HG03025 (cell line): ENCODE data around the gene ZBTB7B.

Source experiments
- ATAC-seq: cut with Tn5 transposase; IDR thresholded peaks from one replicate; pipeline ENCODE4 v1.9.1; 2021; ENCODE audit warnings: mild to moderate bottlenecking, moderate library complexity; ENCODE audit not compliant: unreplicated experiment, low FRiP score

ZBTB7B gene

DNA sequence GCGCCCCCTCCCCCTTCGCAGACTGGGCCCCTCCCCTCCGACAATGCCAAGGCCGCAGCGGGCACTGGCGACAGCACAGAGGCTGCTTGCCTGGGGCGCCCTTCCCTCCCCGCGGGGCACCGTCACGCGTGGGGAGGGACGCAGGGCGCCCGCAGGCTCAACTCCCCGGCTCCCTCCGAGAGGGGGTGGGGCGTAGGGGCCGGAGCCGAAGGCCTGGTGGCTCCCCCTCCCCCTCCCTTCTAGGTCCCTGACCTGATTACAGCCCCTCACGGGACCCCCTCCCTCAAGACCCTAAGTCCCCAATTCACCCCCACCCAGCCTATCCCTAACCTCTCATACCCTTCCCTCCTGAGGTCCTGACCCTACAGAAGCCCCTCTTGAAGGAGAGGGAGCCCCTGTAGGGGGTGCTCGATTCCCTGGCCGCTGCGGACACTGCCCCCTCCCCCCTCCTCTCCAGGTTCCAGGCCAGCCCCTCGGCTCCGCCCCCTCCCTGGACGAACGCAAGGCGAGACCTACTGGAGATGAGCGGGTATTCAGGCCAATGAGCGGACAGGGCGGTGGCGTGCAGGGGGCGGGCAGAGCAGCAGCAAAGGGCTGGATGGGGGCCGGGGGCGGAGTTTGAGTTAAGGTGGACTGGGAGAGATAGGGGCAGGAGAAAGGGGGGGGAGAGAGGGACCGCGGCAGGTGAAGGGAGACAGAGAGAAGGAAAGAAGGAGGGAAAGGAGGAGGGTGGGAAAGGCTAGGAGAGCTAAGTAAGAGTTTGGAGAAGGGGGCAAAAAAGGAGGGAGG, 733 bp upstream of the ZBTB7B start:
- ATAC-seq, result no peak

- ATAC-seq, result no peak
Measured at GRCh38 chr1:155003227-155003765, 694 bp downstream of the ZBTB7B start.

- ATAC-seq, result no peak
Measured at GRCh38 chr1:155003766-155004351, 1.3 kb downstream of the ZBTB7B start.

DNA sequence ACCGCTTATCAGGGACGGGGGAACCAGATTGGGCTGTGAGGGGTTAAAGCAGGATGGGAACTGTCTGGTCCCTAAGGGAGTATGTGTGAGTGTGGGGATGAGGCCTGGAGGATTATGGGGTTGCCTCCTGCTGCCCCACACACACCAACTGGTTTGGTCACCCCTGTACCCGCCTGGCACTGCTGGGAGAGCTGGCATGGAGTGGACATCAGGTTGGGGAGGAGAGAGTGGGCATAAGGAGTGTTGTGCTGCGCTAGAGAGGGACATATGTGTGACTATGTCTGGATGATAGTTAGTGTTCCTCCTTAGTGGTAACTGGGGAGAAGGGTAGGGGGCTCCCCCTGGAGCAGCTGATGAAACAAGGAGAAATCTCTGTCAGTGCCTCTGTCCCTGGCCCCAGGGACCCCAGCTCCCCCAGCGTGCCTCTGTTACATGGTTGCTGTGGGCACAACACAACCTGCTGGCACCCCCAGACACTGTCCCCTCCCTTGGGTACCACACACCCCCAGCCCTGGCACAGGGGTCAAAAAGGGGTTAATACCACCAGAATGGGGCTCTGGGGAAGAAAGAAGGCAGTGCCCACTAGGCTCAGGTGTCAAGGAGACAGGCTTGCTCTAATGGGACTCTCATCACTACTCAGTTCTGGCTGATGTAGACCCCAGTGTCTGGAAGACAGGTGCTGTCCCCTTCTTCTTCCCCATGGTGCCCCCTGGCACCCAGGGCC, 1.9 kb downstream of the ZBTB7B start:
- no peak for ATAC-seq

DNA sequence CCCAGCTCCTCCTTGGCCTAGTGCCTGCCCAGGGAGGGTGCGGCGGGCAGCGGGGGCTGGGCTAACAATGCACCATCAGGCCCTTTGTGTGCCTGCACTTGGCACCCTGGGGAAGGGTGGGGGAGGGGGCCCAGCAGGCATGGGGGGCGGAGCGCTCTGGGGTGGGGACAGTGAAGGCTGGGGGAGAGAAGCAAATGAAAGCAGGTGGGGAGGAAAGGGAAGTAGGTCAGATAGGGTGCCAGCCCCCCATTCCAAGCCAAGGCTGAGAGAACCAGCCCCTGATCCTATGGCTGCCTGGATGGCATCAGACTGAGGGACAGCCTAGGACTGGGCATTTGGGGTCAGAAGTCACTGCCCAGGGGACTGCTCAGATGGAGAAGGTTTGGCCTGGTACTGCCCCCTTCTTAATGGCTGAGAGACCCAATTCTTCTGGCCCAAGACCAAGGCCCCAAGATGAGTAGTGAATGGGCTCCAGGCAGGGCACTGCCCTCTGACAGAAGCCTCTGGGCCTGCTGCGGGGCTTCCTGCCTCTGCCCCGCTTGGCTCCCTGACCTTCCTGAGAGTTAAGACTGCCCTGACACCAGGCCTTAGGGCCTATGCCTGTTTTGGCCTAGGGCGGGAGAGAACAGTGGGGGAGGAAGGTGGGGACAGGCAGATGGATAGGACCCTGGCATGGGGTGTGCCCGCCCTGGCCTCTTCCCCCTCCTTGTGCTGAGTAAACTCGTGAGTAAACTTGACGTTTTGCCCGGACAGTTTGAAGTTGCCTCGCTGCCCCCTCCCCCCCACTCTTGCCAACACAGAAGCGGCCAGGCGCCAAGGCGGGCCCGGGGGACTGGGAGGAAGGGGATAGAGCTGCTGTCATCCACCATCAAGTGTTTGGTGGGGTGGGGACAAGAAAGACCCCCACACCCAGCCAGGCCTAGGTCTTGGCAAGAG, 2.7 kb downstream of the ZBTB7B start:
- ATAC-seq, result no peak

DNA sequence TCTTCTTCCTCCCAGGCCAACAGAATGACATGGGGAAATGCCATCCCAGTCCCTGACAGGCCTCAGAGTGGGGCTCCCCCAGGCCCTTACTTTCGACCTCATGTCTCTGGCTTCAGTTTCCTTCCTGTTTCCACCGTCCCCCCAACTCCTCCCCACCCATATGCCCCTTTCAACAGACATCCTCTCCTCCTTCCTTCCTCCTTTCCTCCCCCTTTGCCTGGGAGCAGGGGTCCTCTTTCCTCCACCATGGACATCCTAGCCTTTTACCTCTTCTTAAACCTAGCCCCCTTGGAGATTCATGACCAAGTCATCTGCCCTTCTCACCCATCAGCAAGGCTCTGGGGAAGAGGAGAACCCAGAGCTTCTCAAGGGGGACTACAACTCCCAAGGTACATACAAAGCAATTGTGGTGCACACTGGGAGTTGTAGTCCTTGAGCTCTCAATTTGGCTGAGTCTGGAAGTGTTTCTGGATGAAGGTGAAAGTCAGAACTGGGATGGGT, 4.0 kb downstream of the ZBTB7B start:
- no peak for ATAC-seq

DNA sequence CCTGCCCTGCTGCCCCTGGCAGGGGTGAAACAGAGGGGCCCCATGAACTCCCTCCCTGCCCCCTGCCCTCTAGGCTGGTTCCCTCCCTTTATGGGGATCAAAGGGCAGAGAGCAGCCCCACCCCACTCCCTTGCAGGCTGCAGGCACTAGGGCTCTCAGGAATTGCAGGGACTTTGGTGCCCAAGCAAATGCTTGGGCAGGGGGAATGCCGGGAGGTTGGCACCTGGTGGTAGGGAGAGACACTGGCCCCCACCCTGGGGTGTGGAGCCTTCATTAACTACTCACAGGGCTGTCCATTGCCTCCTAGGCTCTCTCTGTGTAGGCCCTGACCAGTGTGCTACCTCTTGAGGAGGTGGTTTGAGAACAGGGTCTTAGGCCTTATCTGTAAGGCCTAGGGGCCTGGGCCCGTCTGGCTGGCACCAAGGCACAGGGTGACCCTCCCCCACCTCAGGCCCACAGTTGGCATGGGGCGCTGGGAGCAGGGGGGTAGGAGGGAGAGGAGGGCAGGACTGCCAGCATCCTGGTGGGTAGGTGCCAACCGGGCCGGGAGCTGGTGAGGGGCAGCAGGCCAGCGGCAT, 4.7 kb downstream of the ZBTB7B start:
- ATAC-seq, result no peak

DNA sequence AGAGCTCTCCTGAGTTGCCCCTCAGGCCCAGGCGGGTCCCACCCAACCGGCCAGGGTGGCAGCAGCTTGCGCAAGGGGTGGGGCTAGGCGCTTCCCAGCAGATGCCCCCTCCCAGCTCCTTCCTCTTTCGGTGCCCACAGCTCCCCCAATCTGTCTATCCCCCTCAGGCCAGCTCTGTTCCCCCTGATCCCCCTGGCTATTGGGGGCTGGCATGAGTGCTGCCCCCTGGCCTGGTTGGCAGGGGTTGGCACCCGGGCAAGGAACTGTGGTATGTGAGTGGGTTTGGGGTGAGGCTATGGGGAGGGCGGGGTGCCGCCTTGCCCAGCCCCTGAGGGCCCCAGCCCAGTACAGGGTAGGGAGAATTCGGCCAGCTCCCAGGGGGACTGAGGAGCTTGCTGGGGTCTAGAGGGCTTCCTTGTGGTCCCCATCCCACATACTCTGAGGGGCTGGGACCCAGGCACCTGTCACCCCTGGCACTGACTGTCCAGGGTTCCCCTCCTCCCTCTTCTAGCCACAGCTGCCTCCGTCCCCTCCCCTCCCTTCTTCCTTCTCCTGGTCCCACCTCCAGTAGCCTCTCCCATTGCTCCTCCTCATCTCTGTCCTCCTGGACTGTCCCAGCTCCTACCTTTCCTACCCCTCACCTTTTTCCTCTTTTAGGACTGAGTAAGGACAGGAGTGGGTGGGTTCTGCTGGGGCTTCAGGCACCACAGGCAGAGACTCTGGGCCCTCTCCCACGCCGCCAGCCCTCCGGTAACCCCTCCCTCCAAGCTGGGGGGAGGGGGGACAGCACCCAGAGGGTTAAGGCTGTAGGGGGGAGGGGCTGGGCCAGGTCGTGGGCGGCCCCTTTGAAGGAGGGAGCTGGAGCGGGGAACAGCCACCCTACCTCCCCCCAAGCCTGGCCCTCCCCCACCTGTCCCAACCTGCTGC, 5.7 kb downstream of the ZBTB7B start:
- no peak for ATAC-seq

DNA sequence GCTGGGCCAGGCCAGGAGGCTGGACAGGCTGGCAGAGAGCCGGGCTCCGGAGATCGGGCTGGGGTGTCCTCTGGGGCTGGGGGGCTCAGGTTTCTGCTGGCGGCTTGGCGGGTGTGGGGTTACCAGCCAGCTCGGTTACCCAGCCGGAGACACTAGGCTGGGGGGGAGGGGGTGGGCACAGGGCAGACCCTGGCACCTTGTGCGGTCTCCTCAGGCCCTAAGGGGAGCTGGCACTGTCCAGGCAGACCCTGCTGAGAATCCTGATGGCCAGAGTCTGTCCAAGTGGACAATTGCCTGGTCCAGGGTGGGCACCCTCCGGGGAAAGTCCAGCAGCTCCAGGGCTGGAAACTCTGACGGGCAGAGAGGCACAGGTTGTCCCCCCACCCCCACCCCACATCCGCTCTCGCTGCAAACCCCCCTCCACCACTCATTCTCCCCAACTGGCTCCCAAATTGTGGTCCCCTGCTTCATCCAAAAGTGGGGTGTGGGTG, 6.7 kb downstream of the ZBTB7B start:
- ATAC-seq, result no peak

DNA sequence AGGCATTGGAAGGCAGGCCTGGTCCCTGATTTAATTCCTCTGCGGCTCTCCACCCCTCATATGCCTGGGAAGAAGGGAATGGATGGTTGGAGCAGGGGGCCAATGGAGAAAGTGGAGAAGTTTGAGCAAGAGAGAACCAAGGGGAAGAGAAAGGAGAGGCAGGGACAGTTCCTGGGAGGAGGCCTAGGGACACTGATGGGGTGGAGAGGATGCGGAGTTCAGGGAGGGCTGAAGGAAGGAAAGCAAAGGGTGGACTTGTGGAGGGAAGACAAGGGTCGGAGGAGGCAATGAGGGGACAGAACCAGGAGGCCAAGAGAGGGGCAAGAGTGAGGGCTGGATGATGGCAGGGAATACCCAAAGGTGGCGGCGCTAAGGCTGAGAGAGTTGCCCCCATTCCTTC, 7.1 kb downstream of the ZBTB7B start:
- no peak for ATAC-seq

DNA sequence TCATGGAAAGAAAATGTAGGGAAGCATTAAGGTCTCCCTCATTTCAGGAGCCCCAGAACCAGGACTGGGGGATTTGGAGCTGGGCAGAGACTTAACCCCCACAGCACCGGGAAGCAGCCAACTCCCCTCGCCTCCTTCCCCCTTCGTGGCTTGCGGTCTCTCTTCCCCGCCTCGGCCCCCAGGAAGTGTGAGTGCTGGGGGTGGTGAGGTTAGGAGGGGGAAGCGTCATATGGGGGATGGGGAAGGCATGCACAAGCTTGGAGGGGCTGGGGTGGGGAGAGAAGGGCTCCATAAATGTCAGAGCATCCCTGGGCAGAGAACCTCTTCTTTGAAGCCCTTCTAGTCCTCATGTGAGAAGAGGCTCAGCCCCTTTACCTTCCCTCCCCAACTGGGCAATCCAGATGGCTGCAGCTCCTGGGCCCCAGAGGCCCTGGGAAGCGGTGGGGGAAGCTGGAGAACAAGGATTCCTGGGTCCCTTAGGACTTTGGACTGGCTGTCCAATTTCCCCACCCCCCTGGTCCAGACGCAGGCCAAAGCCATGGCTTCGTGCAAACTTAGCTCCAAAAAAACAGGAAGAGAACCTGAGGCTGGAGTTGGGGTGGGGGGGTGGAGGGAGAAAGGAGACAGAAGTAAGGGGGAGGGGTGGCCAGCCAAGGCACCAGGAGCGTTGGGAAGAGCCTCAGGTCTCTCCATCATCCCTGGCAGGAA, 7.8 kb downstream of the ZBTB7B start:
- no peak for ATAC-seq

DNA sequence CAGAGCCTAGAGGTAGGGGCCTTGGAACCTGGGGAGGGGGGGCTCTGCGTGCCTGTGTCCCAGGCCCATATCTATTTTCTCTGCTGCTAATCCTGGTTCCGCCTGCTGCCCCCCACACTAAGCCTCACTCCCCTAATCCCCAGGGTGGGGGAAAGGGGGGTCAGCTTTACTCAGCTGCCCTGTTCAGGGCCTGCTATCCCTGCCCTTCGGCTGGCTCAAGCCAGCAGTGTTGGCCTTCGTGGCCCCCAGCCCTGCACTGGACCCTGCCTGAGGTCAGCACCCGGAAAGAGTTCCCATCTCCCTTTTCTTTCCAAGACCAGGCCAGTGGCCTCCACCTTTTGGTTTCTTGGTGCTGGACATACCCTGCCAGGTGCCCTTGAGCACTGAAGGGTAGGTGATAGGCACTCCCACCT, 8.4 kb downstream of the ZBTB7B start:
- ATAC-seq, result no peak

GRCh38 chr1:155011437-155012025, 8.9 kb downstream of the ZBTB7B start:
- no peak for ATAC-seq

DNA sequence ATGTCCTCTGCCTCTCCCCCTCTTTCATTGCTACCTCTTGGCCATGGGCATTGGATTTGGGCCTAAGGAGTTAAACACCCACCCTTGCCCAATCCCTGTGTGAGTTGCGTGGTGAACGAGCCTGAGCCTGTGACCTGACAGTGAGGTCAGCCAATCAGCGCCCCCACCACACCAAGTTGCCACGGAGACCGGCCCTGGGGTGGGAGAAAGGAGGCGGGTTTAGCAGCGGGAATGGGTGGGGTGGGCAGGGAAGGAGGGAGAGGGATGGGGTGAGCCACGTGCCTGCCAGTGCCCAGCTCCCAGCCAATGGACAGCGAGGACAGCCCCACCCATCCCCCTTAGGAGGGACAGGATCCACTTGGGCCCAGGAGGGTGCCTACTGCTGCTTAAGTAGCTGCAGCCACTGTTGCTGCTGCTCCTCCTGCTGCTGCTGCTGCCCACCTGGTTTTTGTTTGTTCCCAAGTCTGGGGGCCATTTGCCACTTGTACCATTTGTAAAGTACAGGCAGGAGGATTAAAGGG, 9.5 kb downstream of the ZBTB7B start:
- ATAC-seq, result no peak

DNA sequence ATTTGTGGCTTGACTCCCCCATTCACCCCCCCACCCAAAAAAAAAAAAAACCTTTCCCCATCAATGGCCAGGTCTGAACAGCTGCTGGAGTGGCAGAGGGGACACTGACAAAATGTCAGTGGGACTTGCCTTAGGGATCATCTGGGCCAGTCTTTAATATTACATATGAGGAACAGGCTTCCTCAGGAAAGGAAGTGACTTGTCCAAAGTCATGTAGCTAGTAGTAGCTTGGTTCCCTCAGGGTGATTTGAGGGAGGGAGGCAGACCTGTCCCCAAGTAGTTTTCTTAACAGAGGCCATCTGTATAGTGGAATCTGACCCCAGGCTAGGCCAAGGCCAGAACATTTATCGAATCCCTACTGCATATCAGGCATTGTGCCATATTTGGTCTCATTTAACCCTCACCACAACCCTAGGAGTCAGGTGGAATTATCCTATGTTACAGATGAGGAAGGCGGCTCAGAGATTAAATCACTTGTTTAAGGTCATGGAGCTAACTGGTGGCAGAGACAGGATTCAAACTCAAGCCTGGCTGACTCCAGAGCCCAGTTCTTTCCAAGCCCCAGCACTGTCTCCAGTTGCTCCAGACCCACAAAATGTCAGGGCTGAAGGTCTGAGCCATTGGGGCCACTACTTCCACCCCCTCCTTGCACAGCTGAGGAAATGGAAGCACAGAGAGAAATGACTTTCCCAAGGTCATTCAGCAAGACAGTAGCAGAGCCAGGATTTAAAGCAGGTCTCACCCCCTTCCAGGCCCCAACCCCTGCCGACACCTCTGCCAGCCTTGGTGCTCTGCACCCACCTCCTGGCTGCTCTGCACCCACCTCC, 10.4 kb downstream of the ZBTB7B start:
- ATAC-seq, result no peak

DNA sequence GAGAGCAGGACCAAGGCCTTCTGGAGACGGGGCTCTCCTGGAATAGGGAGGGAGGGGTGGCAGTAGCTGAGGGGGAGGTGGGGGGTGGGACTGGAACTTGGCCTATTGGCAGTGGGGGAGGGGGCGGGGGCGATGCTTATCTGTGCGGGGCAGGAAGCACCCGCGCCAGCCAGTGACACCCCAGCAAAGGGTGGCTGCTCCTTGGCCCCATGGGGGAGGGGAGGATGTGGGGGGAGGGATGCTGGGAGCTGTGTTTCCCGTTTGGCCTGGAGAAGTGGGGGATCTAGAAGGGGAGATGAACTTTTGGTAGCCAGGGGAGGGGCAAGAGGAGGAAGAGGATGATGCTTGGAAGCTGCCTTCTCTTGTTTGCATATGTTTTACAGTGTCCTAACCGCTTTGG, 11.0 kb downstream of the ZBTB7B start:
- ATAC-seq, result no peak
